Gastrocnemius medialis (tissue), 4 donors: ENCODE data around the gene TTLL5.

ENCODE experiments used
- POLR2A ChIP-seq, 2 donors: fragments of 450-650 bp; IDR thresholded peaks; one replicate each; pipeline ENCODE4 v1.6.1; 2017; ENCODE audit warnings: antibody characterized with exemption in 2 of 2, mild to moderate bottlenecking in 2 of 2, moderate library complexity in 2 of 2
- TF ChIP-seq, protein P1 (sequence below), 5 experiments: fragments of 450-650 bp in 3 of 5; fragments of 200-600 bp in 2 of 5; sonication (generic) in 2 of 5; IDR thresholded peaks in 4 of 5; conservative IDR thresholded peaks in 1 of 5; 1 replicate in 4 of 5; 2 replicates in 1 of 5; pipeline ENCODE4 v1.5.1; 2016 to 2019; ENCODE audit warnings: antibody characterized with exemption in 5 of 5, mild to moderate bottlenecking in 3 of 5, moderate library complexity in 3 of 5

DNA sequence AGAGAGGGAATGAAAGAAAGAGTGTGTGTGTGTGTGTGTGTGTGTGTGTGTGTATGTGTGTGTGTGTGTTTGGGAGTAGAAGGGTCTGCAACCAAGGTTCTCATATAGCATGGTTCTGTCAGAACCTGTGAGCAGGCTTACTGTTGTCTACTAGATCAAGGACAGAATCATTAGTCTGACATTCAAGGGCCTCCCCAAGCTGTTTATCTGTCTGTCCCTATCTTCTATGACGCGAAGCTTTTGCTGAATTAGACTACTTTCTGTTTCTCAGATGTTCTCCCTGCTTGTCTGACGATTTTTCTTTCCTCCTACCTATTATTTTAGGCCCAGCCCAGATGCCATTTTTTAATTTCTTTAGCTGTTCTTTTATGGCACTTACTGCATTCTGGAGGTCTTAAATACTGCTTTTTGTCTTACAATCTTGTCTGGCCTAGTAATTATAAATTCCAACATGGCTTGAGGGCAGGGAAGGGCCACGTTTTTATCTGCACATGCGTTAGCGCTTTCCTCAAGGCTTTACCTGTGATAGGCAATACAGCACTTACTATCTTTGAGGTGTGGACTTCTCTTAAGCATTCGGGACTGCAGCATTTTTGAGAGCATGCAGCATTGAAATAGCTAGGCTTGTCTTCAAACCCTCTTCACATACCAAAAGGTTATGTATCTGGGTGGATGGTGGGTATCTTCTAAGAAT, 150.2 kb downstream of the TTLL5 start:
- TF ChIP-seq, protein P1, sequence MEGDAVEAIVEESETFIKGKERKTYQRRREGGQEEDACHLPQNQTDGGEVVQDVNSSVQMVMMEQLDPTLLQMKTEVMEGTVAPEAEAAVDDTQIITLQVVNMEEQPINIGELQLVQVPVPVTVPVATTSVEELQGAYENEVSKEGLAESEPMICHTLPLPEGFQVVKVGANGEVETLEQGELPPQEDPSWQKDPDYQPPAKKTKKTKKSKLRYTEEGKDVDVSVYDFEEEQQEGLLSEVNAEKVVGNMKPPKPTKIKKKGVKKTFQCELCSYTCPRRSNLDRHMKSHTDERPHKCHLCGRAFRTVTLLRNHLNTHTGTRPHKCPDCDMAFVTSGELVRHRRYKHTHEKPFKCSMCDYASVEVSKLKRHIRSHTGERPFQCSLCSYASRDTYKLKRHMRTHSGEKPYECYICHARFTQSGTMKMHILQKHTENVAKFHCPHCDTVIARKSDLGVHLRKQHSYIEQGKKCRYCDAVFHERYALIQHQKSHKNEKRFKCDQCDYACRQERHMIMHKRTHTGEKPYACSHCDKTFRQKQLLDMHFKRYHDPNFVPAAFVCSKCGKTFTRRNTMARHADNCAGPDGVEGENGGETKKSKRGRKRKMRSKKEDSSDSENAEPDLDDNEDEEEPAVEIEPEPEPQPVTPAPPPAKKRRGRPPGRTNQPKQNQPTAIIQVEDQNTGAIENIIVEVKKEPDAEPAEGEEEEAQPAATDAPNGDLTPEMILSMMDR (IDR thresholded peaks at IDR 0.05 in 4 of 5, conservative IDR thresholded peaks at IDR 0.05 in 1 of 5) = no peak
- no peak for TF ChIP-seq POLR2A (IDR thresholded peaks at IDR 0.05)
